ENCODE data around the gene GRM2.

GRM2 gene

DNA sequence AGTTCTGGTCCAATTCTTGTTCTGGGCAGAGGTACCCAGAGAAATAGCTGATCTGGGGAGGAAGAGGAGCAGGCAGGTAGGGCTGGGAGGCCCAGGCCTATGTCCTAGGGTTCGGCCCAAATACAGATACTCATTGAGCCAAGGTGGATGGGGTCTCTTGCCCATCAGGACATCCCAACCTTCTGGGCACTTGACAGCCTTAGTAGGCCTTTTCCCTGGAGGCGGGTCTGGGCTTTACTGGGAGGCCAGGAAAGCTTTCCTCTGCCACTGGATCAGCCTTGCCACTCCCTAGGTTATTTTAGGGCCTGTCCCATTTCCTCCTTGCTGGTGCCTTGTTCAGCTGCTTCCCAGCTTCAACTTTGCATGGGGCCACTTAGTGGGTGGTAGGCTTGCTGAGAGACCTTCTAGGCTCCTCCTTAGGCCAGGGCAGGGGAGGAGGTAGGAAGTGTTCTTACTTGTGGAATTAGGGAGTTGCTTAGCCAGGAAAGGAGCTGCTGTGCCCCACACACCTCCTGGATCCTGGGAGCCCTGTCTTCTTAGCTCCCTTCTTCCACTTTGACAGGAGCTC, 26.1 kb upstream of the GRM2 start:
- DNase-seq: no peak

DNA sequence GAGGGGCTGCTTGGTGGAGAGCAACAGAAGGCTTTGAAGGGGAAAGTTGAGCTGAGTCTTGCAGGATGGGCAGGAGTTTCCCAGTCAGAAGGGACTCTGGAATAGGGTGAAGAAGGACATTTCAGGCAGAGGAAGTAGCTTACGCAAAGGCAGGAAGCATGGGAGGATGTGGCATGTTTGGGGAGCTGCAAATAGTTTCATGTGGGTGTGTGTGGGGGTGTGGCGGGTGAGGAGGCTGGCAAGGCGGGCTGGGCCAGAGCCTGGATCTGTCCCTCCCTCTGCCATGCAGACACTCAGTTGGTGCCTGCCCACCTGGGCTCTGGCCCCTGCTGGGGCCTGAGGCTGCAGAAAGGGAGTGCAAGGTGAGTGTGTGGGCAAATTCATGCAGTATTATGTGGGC, 25.4 kb upstream of the GRM2 start:
- DNase-seq: peak; percentile 12

GRCh38 chr3:51682079-51682478, 24.8 kb upstream of the GRM2 start:
- DNase-seq: peak; percentile 64

DNA sequence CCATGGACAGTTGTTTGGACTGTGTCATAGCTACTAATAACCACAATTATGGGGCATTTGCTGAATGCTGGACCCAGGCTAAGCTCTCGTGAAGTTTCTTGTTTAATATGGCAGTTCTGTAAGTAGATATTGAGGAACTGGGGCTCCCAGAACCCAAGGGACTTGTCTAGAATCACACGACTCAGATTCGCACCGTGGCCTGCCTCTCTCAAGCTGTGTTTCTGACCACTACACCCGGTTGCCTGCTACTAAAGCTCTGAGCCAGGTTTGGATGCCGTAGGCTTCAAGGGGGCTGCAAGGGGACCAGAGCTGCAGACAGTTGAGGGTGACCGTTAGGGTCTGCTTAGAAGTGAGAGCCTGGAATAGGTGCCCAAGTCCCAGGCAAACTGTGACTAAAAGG, 24.3 kb upstream of the GRM2 start:
- DNase-seq: no peak

DNA sequence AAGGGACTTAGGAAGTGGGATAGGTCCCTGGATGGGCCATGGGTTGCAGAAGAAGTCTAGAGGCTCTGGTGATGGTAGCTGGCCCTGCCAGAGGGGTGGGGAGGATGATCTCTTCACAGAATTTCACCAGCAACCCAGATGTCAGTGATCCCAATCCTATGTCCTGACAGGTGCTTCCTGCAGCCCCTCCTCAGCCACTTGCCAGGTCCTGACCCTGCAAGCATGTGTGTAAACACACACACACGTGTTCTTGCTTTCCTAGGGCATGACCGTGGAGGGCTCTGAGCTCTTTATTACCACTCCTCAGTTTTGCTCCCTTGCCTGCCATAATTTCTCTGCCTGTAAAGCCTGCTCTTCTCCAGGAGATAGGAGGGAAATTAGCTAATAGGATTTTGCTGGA, 23.3 kb upstream of the GRM2 start:
- no peak for DNase-seq

GRCh38 chr3:51684971-51685751, 21.7 kb upstream of the GRM2 start:
- DNase-seq: no peak

DNA sequence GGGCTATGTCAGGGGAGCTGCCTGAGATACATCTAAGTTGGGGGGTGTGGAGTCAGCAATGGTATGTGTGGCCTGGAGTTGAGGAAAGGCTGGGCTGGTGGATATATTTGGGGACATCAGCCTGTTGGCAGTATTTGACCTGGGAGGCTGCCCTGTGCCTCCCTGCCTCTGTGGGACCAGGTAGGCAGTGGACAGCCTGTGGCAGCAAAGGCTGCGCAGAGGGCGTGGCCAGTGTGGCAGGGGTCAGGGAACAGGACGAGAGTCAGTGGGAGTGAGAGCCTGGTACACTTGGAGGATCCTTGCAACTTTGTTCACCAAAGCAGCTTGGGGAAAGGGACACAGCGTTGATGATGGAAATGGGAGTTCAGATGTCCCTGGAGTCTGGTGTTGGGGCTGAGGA, 20.8 kb upstream of the GRM2 start:
- DNase-seq: no peak

GRCh38 chr3:51686512-51687215, 20.2 kb upstream of the GRM2 start:
- DNase-seq: peak; percentile 82

DNA sequence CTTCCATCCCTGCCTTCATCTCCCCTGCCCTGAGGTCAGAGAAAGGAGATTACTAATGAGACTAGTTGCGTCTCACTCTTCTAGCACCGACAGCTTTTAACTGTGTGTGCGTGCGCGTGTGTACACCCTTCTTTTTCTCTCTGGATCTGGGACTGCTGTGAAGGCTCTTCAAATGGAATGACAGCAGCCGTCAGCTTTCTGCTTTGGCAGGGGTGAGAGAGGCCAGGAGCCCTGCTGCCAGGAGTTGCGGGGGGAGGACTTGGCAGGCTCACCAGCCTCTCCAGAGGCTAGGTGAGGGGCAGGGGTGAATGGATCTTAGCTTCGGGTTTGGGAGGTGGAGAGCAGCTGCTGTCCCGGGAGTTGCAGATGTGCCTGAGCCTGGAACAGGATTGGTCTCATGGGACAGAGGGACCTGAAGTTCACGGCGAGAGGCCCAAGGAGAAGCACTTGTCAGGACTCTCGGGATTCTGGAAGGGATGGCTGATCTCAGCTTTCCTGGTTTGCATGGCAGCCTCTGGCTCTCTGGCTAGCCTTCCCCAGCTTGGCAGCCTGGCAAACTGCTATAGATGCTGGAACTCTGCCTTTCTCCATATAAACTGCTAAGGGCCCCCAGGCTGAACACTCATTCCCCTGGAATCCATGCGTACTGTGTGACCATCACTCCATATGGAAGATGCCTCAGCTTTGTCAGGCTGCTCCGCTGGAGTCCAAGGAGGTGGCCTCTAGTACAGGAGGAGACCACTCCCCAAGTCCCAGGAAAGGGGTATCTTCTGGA, 19.2 kb upstream of the GRM2 start:
- DNase-seq: no peak

- no peak for DNase-seq
These were observed 18.7 kb upstream of the GRM2 start for GRCh38 chr3:51688206-51688600.

GRCh38 chr3:51691021-51691420, 15.8 kb upstream of the GRM2 start:
- no peak for DNase-seq

DNA sequence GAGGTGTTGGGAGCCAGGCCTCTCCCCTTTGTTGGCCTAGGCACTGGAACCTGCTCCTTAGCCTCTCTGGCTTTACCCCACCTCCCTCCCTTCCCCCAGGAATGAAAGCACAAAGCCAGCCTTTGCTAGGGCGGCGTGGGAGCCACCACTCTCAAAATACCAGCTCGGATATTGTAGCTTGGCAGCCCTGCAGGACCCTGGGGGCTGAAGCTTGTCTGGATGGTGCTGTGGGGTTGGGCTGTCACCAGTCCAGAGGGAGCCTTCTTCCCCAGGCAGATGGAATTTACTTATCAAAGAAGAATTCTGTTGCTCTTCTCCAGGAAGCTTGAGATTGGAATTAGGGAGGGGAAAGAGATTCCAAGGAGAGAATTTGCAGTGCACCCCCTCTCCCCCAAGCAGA, 14.9 kb upstream of the GRM2 start:
- no peak for DNase-seq

DNA sequence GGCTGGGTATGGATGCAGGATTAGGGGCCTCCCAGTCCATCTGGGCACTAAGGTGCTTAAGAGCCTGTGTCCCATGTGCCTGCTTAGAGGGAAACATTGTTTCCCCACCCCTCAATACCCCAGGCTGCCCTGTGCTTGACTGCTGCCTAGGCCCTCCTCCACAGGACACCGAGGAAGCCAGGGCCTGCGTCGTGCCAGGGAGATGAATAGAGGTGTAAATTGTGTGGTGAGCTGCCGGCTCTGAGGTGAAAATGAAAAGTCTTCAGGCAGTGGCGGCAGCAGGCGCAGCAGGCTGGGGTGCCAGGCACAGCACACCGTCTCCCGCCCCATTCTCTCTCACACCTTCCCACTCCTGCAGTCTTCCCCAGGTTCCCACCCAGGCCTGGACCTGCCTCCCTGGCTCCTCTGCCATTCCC, 13.9 kb upstream of the GRM2 start:
- DNase-seq: no peak

DNA sequence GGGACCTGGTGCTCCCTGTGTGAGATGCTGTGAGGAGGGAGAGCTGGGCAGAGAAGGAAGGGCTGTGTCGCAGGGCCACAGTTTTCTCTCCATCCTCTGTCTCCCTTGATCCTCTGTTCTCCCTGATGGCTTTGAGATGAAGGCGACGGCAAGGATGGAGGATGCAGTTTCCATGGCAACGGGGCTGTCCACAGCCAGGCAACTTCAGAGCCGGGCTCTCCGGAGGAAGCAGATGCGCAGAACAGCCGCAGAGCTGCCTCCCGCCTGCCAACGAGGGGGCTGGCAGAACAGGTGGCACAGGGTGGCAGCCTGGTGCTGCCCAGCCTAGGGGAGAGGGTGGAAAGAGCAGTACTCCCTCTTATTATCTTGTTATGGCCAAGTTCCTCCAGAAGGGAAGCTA, 9.9 kb upstream of the GRM2 start:
- DNase-seq: no peak

- no peak for DNase-seq
These were observed 8.7 kb upstream of the GRM2 start for GRCh38 chr3:51698209-51698608.

- DNase-seq: no peak
These were observed 6.5 kb upstream of the GRM2 start for GRCh38 chr3:51700403-51700802.

- no peak for DNase-seq
These were observed 4.7 kb upstream of the GRM2 start for GRCh38 chr3:51702156-51702555.

DNA sequence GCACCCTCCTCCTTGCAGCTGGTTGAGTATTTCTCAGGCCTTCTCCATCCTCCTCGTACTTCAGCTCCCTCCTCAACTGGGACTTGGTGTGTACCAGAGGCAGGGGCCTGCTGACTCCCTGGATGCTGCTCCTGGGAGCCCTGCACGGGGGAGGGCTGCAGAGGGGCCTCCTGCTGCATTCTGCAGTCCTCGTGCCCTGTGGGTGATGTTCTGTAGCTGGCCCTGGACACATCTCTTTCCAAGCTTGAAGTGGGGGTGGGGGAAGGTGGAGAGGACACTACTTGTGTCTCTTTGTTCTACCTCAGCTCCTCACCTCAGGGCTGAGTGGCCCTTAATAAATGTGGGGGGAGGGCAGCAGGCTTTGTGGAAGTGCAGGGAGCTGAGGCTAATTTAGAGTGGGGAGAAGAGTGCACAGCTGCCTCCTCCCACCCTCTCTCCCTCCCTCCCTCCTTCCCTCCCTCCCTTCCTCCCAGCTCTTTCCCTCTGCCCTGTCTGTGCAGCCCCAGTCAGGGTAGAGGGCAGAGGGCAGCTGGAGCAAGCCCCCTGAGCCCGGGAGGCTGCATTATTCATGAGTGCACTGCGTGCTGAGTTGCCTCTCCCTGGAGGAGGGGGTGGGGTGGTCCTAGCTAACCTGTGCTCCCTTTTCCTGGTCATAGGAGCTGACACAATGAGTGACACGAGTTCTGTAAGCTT, 3.7 kb upstream of the GRM2 start:
- DNase-seq: no peak

DNA sequence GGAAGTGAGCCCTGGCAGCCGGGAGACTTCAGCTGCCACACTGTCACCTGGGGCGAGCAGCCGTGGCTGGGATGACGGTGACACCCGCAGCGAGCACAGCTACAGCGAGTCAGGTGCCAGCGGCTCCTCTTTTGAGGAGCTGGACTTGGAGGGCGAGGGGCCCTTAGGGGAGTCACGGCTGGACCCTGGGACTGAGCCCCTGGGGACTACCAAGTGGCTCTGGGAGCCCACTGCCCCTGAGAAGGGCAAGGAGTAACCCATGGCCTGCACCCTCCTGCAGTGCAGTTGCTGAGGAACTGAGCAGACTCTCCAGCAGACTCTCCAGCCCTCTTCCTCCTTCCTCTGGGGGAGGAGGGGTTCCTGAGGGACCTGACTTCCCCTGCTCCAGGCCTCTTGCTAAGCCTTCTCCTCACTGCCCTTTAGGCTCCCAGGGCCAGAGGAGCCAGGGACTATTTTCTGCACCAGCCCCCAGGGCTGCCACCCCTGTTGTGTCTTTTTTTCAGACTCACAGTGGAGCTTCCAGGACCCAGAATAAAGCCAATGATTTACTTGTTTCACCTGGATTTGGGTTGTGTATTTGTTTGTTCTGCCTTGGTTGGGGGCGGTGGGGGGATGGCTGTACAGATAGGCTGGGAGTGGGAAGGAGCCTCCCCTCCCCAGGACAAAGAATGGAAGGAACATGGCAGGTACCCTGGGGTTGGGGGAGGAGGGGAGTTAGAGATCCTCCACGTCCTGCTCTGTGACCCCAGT, 2.9 kb upstream of the GRM2 start:
- no peak for DNase-seq

- DNase-seq: no peak
These were observed 2.3 kb upstream of the GRM2 start for GRCh38 chr3:51704511-51704950.

GRCh38 chr3:51705276-51706020, 1.4 kb upstream of the GRM2 start:
- no peak for DNase-seq
